ENCODE measurements around the gene PRRT3. TPM values are rescaled to one million over a fixed set of nuclear protein-coding genes. Genes with fewer than 3 reads are reported as not detected.
A peak's percentile ranks its signal among the peaks of the same experiment; 100 is the strongest.

Gene PRRT3
- total RNA-seq, 1 donor from 2014 or later = 0.47 TPM

- Histone ChIP-seq H3K4me1 (peaks cover 32% of the 10 kb centered on the region), H3K27me3 (ENCODE audit: low read depth) (no peaks in the 10 kb centered on the region), H3K27ac (replicated peaks) (no peak overlapping the region), H3K36me3 (no peaks in the 10 kb centered on the region), H3K4me3 (no peak overlapping the region), H3K9me3 (replicated peaks) (no peaks in the 10 kb centered on the region)
- intact Hi-C loops (cut with micrococcal nuclease) = no loop called here
- DNase-seq = no peak
- TF ChIP-seq CTCF (IDR thresholded peaks at IDR 0.05; ENCODE audit: borderline replicate concordance) = no peak
Measured at GRCh38 chr3:9951126-9951525, 1.1 kb downstream of the PRRT3 start.

- peaks cover 40% of the 10 kb centered on the region for H3K4me1 ChIP-seq
- H3K9me3 ChIP-seq (replicated peaks) = no peaks in the 10 kb centered on the region
- no peak for TF ChIP-seq CTCF (IDR thresholded peaks at IDR 0.05; ENCODE audit: borderline replicate concordance)
- DNase-seq = no peak
- intact Hi-C loops (cut with micrococcal nuclease) = no loop called here
- no peak overlapping the region for H3K4me3 ChIP-seq
- no peaks in the 10 kb centered on the region for H3K27me3 ChIP-seq (ENCODE audit: low read depth)
- H3K36me3 ChIP-seq = no peaks in the 10 kb centered on the region
- H3K27ac ChIP-seq (replicated peaks) = no peak overlapping the region
Measured at GRCh38 chr3:9949626-9950025, 2.6 kb downstream of the PRRT3 start.

- DNase-seq = no peak
- H3K36me3 ChIP-seq = peaks cover 3% of the 10 kb centered on the region
- intact Hi-C loops (cut with micrococcal nuclease) = no loop called here
- no peak overlapping the region for H3K4me3 ChIP-seq
- H3K4me1 ChIP-seq = peaks cover 40% of the 10 kb centered on the region
- no peaks in the 10 kb centered on the region for H3K9me3 ChIP-seq (replicated peaks)
- no peaks in the 10 kb centered on the region for H3K27me3 ChIP-seq (ENCODE audit: low read depth)
- no peak overlapping the region for H3K27ac ChIP-seq (replicated peaks)
- TF ChIP-seq CTCF (IDR thresholded peaks at IDR 0.05; ENCODE audit: borderline replicate concordance) = no peak
Measured at GRCh38 chr3:9949115-9949514, 3.1 kb downstream of the PRRT3 start.

GRCh38 chr3:9948586-9948985 lies 3.6 kb downstream of the PRRT3 start:
- Histone ChIP-seq H3K9me3 (replicated peaks) (no peaks in the 10 kb centered on the region), H3K27ac (replicated peaks) (no peak overlapping the region), H3K4me3 (no peak overlapping the region), H3K36me3 (peaks cover 9% of the 10 kb centered on the region), H3K27me3 (ENCODE audit: low read depth) (no peaks in the 10 kb centered on the region), H3K4me1 (peaks cover 40% of the 10 kb centered on the region)
- no peak for DNase-seq
- intact Hi-C loops (cut with micrococcal nuclease) = no loop called here
- TF ChIP-seq CTCF (IDR thresholded peaks at IDR 0.05; ENCODE audit: borderline replicate concordance) = no peak

- Histone ChIP-seq H3K27ac (replicated peaks) (peak overlapping the region; percentile 87), H3K4me1 (peaks cover 37% of the 10 kb centered on the region), H3K9me3 (replicated peaks) (no peaks in the 10 kb centered on the region), H3K36me3 (peaks cover 20% of the 10 kb centered on the region), H3K4me3 (peak overlapping the region; percentile 82), H3K27me3 (ENCODE audit: low read depth) (no peaks in the 10 kb centered on the region)
- intact Hi-C loops (cut with micrococcal nuclease) = no loop called here
- TF ChIP-seq CTCF (IDR thresholded peaks at IDR 0.05; ENCODE audit: borderline replicate concordance) = peak; percentile 58
- peak; percentile 72 for DNase-seq
Measured at GRCh38 chr3:9947025-9947995, 4.9 kb downstream of the PRRT3 start.
